BLaER1 (cell line): Measurements from ENCODE around the gene R3HDM2.

Experiments
- H3K27ac ChIP-seq: shearing (Covaris generic); formaldehyde crosslinking; 2 replicates; pipeline ENCODE4 v1.8.1; 2022
- H3K27me3 ChIP-seq: shearing (Covaris generic); formaldehyde crosslinking; 2 replicates; pipeline ENCODE4 v1.8.1; 2022
- H3K36me3 ChIP-seq: shearing (Covaris generic); formaldehyde crosslinking; 2 replicates; pipeline ENCODE4 v1.8.1; 2022
- H3K4me1 ChIP-seq: shearing (Covaris generic); formaldehyde crosslinking; 2 replicates; pipeline ENCODE4 v1.8.1; 2022
- H3K4me2 ChIP-seq: shearing (Covaris generic); formaldehyde crosslinking; 2 replicates; pipeline ENCODE4 v1.8.1; 2022
- H3K4me3 ChIP-seq: shearing (Covaris generic); formaldehyde crosslinking; 2 replicates; pipeline ENCODE4 v1.8.1; 2022
- H3K9ac ChIP-seq: shearing (Covaris generic); formaldehyde crosslinking; 2 replicates; pipeline ENCODE4 v1.8.1; 2022
- H3K9me3 ChIP-seq: shearing (Covaris generic); formaldehyde crosslinking; 2 replicates; pipeline ENCODE4 v1.8.1; 2022
- H4K20me1 ChIP-seq: shearing (Covaris generic); formaldehyde crosslinking; 2 replicates; pipeline ENCODE4 v1.8.1; 2022
- Cebpa-rat ChIP-seq: shearing (Covaris generic); IDR thresholded peaks from 2 replicates; pipeline ENCODE4 v1.8.1; 2022

The R3HDM2 gene

GRCh38 chr12:57430931-57431566 lies at the start of gene R3HDM2:
Gene R3HDM2 (minus strand): TSS chr12:57431043. CDS start chr12:57310428, 120,615 bp downstream.
- no peak for TF ChIP-seq Cebpa-rat
- no peaks in the 10 kb centered on the region for H3K27me3 ChIP-seq

GRCh38 chr12:57479376-57480115 lies 48.7 kb upstream of the R3HDM2 start, which contains the start of gene ARHGAP9:
Gene ARHGAP9 (minus strand): TSS chr12:57479866. CDS start chr12:57479406, 460 bp downstream.
- Histone ChIP-seq H3K9me3 (no peaks in the 10 kb centered on the region), H3K36me3 (peaks cover 11% of the 10 kb centered on the region), H3K4me3 (peak within 1 kb of the TSS; percentile 28; the same call in 1 of the 2 replicates), H4K20me1 (no peaks in the 10 kb centered on the region), H3K27me3 (peaks cover 6% of the 10 kb centered on the region; the same call in 1 of the 2 replicates), H3K27ac (peak within 1 kb of the TSS; percentile 88), H3K4me1 (peaks cover 63% of the 10 kb centered on the region), H3K4me2 (peak within 1 kb of the TSS; percentile 99), H3K9ac (peak within 1 kb of the TSS; percentile 47)
- no peak for TF ChIP-seq Cebpa-rat

More at GRCh38 chr12:57430931-57431566, at the start of gene R3HDM2:
- Histone ChIP-seq H3K4me3 (peak within 1 kb of the TSS; percentile 74), H3K9ac (peak within 1 kb of the TSS; percentile 88), H3K36me3 (peaks cover 2% of the 10 kb centered on the region), H3K4me2 (peak within 1 kb of the TSS; percentile 87), H3K9me3 (no peaks in the 10 kb centered on the region), H3K27ac (peak within 1 kb of the TSS; percentile 94), H3K4me1 (peaks cover 40% of the 10 kb centered on the region), H4K20me1 (no peaks in the 10 kb centered on the region)

- Histone ChIP-seq H3K27me3 (peaks cover 6% of the 10 kb centered on the region; the same call in 1 of the 2 replicates), H3K36me3 (peaks cover 16% of the 10 kb centered on the region), H3K4me1 (peaks cover 63% of the 10 kb centered on the region), H3K4me2 (peak overlapping the region; percentile 99), H3K9ac (no peak overlapping the region), H3K9me3 (no peaks in the 10 kb centered on the region), H3K4me3 (peak overlapping the region; percentile 28; the same call in 1 of the 2 replicates), H3K27ac (peak overlapping the region; percentile 88), H4K20me1 (no peaks in the 10 kb centered on the region)
- no peak for TF ChIP-seq Cebpa-rat
These were observed 48.2 kb upstream of the R3HDM2 start for GRCh38 chr12:57479043-57479375.

- Histone ChIP-seq H3K4me1 (peaks cover 63% of the 10 kb centered on the region), H3K27ac (peak overlapping the region; percentile 88), H3K36me3 (peaks cover 25% of the 10 kb centered on the region), H3K9me3 (no peaks in the 10 kb centered on the region), H3K27me3 (peaks cover 6% of the 10 kb centered on the region; the same call in 1 of the 2 replicates), H3K9ac (peak overlapping the region; percentile 87), H4K20me1 (no peaks in the 10 kb centered on the region), H3K4me3 (peak overlapping the region; percentile 66), H3K4me2 (peak overlapping the region; percentile 99)
- TF ChIP-seq Cebpa-rat, result no peak
These were observed 47.2 kb upstream of the R3HDM2 start for GRCh38 chr12:57477710-57478681.

GRCh38 chr12:57476993-57477709 lies 46.3 kb upstream of the R3HDM2 start:
- H3K27ac ChIP-seq, result peak overlapping the region; percentile 88
- peak overlapping the region; percentile 66 for H3K4me3 ChIP-seq
- peaks cover 6% of the 10 kb centered on the region; the same call in 1 of the 2 replicates for H3K27me3 ChIP-seq

GRCh38 chr12:57476162-57476992 lies 45.5 kb upstream of the R3HDM2 start:
- Histone ChIP-seq H3K9me3 (no peaks in the 10 kb centered on the region), H3K36me3 (peaks cover 41% of the 10 kb centered on the region), H3K27me3 (peaks cover 6% of the 10 kb centered on the region; the same call in 1 of the 2 replicates), H4K20me1 (no peaks in the 10 kb centered on the region), H3K4me1 (peaks cover 63% of the 10 kb centered on the region), H3K4me3 (peak overlapping the region; percentile 66), H3K27ac (peak overlapping the region; percentile 88), H3K4me2 (peak overlapping the region; percentile 99), H3K9ac (peak overlapping the region; percentile 87)
- no peak for TF ChIP-seq Cebpa-rat

More at GRCh38 chr12:57476993-57477709, 46.3 kb upstream of the R3HDM2 start:
- peak overlapping the region; percentile 99 for H3K4me2 ChIP-seq
- H4K20me1 ChIP-seq, result no peaks in the 10 kb centered on the region
- no peaks in the 10 kb centered on the region for H3K9me3 ChIP-seq
- peak overlapping the region; percentile 87 for H3K9ac ChIP-seq
- H3K36me3 ChIP-seq, result peaks cover 34% of the 10 kb centered on the region
- TF ChIP-seq Cebpa-rat, result no peak
- H3K4me1 ChIP-seq, result peaks cover 63% of the 10 kb centered on the region

- Histone ChIP-seq H3K4me1 (peaks cover 59% of the 10 kb centered on the region), H3K4me3 (peak overlapping the region; percentile 66), H4K20me1 (no peaks in the 10 kb centered on the region), H3K4me2 (peak overlapping the region; percentile 99), H3K9me3 (no peaks in the 10 kb centered on the region), H3K27me3 (peaks cover 6% of the 10 kb centered on the region; the same call in 1 of the 2 replicates), H3K9ac (peak overlapping the region; percentile 87), H3K27ac (peak overlapping the region; percentile 88), H3K36me3 (peaks cover 49% of the 10 kb centered on the region)
- no peak for TF ChIP-seq Cebpa-rat
These were observed 44.7 kb upstream of the R3HDM2 start for GRCh38 chr12:57475271-57476161.
